Measurements from ENCODE around the gene GNG7. TPM values are rescaled to one million over a fixed set of nuclear protein-coding genes. Genes with fewer than 3 reads are reported as not detected.

GNG7 gene
- total and polyA plus RNA-seq, 10 of the 15 experiments (the other 5 are each of a cell fraction or from before 2014, with no cell fraction given) = 1.9 to 13.6 (median 6.5) TPM

GRCh38 chr19:2475018-2475701 lies 227.3 kb downstream of the GNG7 start:
- Histone ChIP-seq H4K20me1 (ENCODE audit: control insufficient read depth, insufficient read depth) (peaks cover 12% of the 10 kb centered on the region; the same call in 1 of the 2 replicates), H3K79me2 (ENCODE audit: control insufficient read depth, insufficient read depth, low read length) (peaks cover 44% of the 10 kb centered on the region), H3K27me3 (replicated peaks in 1 of 2; ENCODE audit: control insufficient read depth in 2 of 2, insufficient read depth in 2 of 2, low read length in 1 of 2) (no peaks in the 10 kb centered on the region), H3K36me3 (ENCODE audit: control insufficient read depth in 2 of 2, insufficient read depth in 2 of 2, low read length in 1 of 2) (peaks cover 2% of the 10 kb centered on the region in 2 experiments; a peak in 2 of 4 replicates), H3K9me3 (replicated peaks; ENCODE audit: control insufficient read depth, insufficient read depth, low read length) (no peaks in the 10 kb centered on the region), H2AFZ (ENCODE audit: control insufficient read depth, low read depth, low read length) (peak overlapping the region; percentile 51), H3K9ac (ENCODE audit: control insufficient read depth, insufficient read depth, low read length) (peak overlapping the region; percentile 80), H3K4me1 (ENCODE audit: control insufficient read depth, insufficient read depth, low read length) (peaks cover 11% of the 10 kb centered on the region), H3K27ac (ENCODE audit: control insufficient read depth, insufficient read depth) (peak overlapping the region; percentile 71), H3K4me3 (peak overlapping the region; percentile 82), H3K4me2 (ENCODE audit: control insufficient read depth, insufficient read depth) (peak overlapping the region; percentile 99)
- in situ Hi-C loops (cut with MboI) = no loop called here
- ChIA-PET CTCF (interaction anchor here (0.7 to 5.8 kb wide), 14 partner anchors 68 to 319 kb away, joined by 3 to 113 read pairs (median 7); no protein-coding TSS in a partner anchor), SMC1A (ENCODE audit: uncharacterized antibody, unreplicated experiment) (interaction anchor here (0.6 to 10.5 kb wide), 18 partner anchors 13 to 161 kb away, joined by 3 to 143 read pairs (median 6); partner anchors contain the start of gene LMNB2), POLR2A (interaction anchor here (0.6 to 6.8 kb wide), 21 partner anchors 9 to 310 kb away, joined by 3 to 166 read pairs (median 6); partner anchors contain the start of genes LMNB2, LSM7, SPPL2B and THOP1), RAD21 (ENCODE audit: unreplicated experiment) (interaction anchor here (0.9 to 6.5 kb wide), 23 partner anchors 12 to 306 kb away, joined by 3 to 221 read pairs (median 8); partner anchors contain the start of genes LMNB2 and TIMM13)
- no peak for DNase-seq (ENCODE audit: low read depth, low spot score)
- FAIRE-seq = no peak
- TSS peak; percentile 79 for BruUV-seq (replicated peaks)
- intact Hi-C loops (cut with micrococcal nuclease; ENCODE audit: unreplicated experiment) = loop anchor here (1.0 kb wide), 1 partner anchor 104 kb away; no protein-coding TSS in a partner anchor
- WGBS (ENCODE audit: insufficient coverage, insufficient replicate concordance, low lambda C conversion rate, missing lambda C conversion rate) = under 1% methylated on average over 45 of the region's 45 CpGs
- peak; percentile 41 for ATAC-seq
- TF ChIP-seq FOXM1 (IDR thresholded peaks at IDR 0.05; ENCODE audit: low read depth, low read length) (0 out of 2 replicates have a peak, but pooled peaks have one; percentile 7), RELB (IDR thresholded peaks at IDR 0.05; ENCODE audit: low read depth) (no peak; the same call in 1 of the 2 replicates), CREB1 (IDR thresholded peaks at IDR 0.05; ENCODE audit: low read depth) (0 out of 2 replicates have a peak, but pooled peaks have one; percentile 7), HCFC1 (IDR thresholded peaks at IDR 0.05; ENCODE audit: low read length) (no peak), SP1 (IDR thresholded peaks at IDR 0.05; ENCODE audit: low read depth, low read length) (no peak), HDAC2 (IDR thresholded peaks at IDR 0.05) (peak; percentile 91), SKIL (IDR thresholded peaks at IDR 0.05; ENCODE audit: low read depth, poor library complexity, severe bottlenecking) (no peak), TARDBP (IDR thresholded peaks at IDR 0.05; ENCODE audit: borderline replicate concordance) (no peak), NR2C1 (IDR thresholded peaks at IDR 0.05) (no peak), CBX3 (IDR thresholded peaks at IDR 0.05; ENCODE audit: borderline replicate concordance, low read depth) (no peak), HSF1 (IDR thresholded peaks at IDR 0.05; ENCODE audit: low read depth, low read length) (no peak), CREM (IDR thresholded peaks at IDR 0.05; ENCODE audit: low read depth) (no peak), ZNF622 (IDR thresholded peaks at IDR 0.05) (no peak), MEF2B (IDR thresholded peaks at IDR 0.05; ENCODE audit: partially characterized antibody, poor library complexity, severe bottlenecking) (peak; percentile 39), PBX3 (IDR thresholded peaks at IDR 0.05; ENCODE audit: insufficient replicate concordance, low read depth, low read length) (peak; percentile 45), MTA3 (IDR thresholded peaks at IDR 0.05; ENCODE audit: borderline replicate concordance, low read length) (peak; percentile 28; the same call in 1 of the 2 replicates), KDM1A (IDR thresholded peaks at IDR 0.05; ENCODE audit: borderline replicate concordance) (peak; percentile 96; the same call in 1 of the 2 replicates)

All from GM12878 (cell line).